ENCODE data around the gene PDE3A.

GRCh38 chr12:20426191-20426590, 57.9 kb downstream of the PDE3A start:
- no peak for TF ChIP-seq CTCF (IDR thresholded peaks at IDR 0.05; ENCODE audit: low read length)
- TF ChIP-seq EZH2 (optimal IDR thresholded peaks at IDR 0.05; ENCODE audit: low read depth, low read length), result no peak
- TF ChIP-seq EZH2phosphoT487 (IDR thresholded peaks at IDR 0.05; ENCODE audit: low read length), result no peak
